PFSK-1 (cell line): ENCODE results near the gene VARS1.

Experiments used
- FOXP2 ChIP-seq: optimal IDR thresholded peaks from 2 replicates; pipeline ENCODE3; 2011; ENCODE audit warnings: borderline replicate concordance, control low read depth, inconsistent platforms; ENCODE audit not compliant: insufficient read depth; ENCODE audit errors: extremely low read length, extremely low read depth
- POLR2AphosphoS5 ChIP-seq: IDR thresholded peaks from 2 replicates; pipeline ENCODE4 v1.6.1; 2012; ENCODE audit warnings: low read depth, mild to moderate bottlenecking, control low read depth, low read length, moderate library complexity
- SIN3A ChIP-seq: IDR thresholded peaks from 2 replicates; pipeline ENCODE4 v1.6.1; 2012; ENCODE audit warnings: mild to moderate bottlenecking, low read length, moderate library complexity, borderline replicate concordance; ENCODE audit not compliant: insufficient read depth
- TAF1 ChIP-seq: IDR thresholded peaks from 2 replicates; pipeline ENCODE4 v1.6.1; 2012; ENCODE audit warnings: low read length, control low read depth, borderline replicate concordance; ENCODE audit not compliant: insufficient read depth
- TF ChIP-seq, protein P1 (sequence below), 2 experiments: IDR thresholded peaks; 2 replicates each; pipeline versions ENCODE4 v1.6.1 to v1.8.0; 2011 to 2012; ENCODE audit warnings: low read depth in 2 of 2, low read length in 2 of 2, control low read depth in 1 of 2, inconsistent platforms in 1 of 2, mild to moderate bottlenecking in 1 of 2, moderate library complexity in 1 of 2; ENCODE audit not compliant: insufficient read depth in 1 of 2

Gene VARS1

DNA sequence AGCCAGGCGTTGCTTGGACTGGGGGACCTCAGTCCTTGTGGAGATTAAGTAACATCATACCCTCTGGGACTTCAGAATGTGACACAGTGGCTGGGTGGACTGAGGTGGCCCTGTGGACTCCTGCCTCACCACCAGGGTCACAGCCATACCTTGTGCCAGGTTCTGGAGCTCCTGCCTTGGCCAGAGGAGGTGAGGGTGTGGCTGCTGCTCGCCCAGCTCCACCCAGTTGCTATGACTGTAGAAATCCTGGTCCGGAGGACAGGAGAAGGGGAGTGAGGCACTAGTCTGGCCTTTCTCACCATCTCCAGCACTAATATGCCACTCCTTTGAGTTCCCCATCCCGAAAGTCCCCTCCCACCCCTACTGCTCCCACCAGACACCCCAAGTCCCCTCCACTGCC lies 20.4 kb downstream of the VARS1 start:
- TF ChIP-seq SIN3A (no peak), FOXP2 (no peak)
- TF ChIP-seq, protein P1, sequence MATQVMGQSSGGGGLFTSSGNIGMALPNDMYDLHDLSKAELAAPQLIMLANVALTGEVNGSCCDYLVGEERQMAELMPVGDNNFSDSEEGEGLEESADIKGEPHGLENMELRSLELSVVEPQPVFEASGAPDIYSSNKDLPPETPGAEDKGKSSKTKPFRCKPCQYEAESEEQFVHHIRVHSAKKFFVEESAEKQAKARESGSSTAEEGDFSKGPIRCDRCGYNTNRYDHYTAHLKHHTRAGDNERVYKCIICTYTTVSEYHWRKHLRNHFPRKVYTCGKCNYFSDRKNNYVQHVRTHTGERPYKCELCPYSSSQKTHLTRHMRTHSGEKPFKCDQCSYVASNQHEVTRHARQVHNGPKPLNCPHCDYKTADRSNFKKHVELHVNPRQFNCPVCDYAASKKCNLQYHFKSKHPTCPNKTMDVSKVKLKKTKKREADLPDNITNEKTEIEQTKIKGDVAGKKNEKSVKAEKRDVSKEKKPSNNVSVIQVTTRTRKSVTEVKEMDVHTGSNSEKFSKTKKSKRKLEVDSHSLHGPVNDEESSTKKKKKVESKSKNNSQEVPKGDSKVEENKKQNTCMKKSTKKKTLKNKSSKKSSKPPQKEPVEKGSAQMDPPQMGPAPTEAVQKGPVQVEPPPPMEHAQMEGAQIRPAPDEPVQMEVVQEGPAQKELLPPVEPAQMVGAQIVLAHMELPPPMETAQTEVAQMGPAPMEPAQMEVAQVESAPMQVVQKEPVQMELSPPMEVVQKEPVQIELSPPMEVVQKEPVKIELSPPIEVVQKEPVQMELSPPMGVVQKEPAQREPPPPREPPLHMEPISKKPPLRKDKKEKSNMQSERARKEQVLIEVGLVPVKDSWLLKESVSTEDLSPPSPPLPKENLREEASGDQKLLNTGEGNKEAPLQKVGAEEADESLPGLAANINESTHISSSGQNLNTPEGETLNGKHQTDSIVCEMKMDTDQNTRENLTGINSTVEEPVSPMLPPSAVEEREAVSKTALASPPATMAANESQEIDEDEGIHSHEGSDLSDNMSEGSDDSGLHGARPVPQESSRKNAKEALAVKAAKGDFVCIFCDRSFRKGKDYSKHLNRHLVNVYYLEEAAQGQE (IDR thresholded peaks at IDR 0.05; ENCODE audit: insufficient read depth in 1 of 2, low read depth in 2 of 2, low read length in 2 of 2), result no peak

DNA sequence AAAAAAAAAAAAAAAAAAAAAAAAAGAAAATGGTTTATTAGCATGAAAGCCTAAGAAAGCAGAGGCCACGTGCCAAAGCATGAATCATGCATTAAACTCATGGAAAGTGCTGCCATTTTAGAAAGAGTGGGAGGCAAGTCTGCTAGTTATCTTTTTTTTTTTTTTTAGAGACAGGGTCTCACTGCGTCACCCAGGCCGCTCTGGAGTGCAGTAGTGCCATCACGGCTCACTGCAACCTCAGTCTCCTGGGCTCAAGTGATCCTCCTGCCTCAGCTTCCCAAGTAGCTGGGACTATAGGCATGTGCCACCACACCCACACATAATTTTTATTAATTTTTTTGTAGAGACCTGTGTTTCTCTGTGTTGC lies 23.6 kb downstream of the VARS1 start:
- no peak for TF ChIP-seq FOXP2

DNA sequence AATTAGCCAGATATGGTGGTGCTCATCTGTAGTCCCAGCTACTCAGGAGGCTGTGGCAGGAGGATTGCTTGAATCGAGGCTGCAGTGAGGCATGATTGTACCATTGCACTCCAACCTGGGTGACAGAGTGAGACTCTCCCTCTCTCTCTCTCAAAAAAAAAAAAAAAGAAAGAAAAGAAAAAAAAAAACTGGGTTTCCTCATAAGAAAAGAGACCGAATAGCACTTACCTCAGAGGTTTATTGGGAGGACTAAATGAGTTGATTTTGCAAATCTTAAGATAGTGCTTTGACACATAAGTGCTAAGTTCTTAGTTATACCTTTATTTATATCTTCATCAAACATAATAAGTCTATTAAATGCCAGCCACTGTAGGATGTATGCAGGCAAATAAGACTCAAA lies 24.7 kb downstream of the VARS1 start:
- no peak for TF ChIP-seq SIN3A
- TF ChIP-seq FOXP2, result no peak
- TF ChIP-seq, protein P1 (IDR thresholded peaks at IDR 0.05; ENCODE audit: insufficient read depth in 1 of 2, low read depth in 2 of 2, low read length in 2 of 2), result no peak
- TF ChIP-seq TAF1, result no peak
- no peak for TF ChIP-seq POLR2AphosphoS5

DNA sequence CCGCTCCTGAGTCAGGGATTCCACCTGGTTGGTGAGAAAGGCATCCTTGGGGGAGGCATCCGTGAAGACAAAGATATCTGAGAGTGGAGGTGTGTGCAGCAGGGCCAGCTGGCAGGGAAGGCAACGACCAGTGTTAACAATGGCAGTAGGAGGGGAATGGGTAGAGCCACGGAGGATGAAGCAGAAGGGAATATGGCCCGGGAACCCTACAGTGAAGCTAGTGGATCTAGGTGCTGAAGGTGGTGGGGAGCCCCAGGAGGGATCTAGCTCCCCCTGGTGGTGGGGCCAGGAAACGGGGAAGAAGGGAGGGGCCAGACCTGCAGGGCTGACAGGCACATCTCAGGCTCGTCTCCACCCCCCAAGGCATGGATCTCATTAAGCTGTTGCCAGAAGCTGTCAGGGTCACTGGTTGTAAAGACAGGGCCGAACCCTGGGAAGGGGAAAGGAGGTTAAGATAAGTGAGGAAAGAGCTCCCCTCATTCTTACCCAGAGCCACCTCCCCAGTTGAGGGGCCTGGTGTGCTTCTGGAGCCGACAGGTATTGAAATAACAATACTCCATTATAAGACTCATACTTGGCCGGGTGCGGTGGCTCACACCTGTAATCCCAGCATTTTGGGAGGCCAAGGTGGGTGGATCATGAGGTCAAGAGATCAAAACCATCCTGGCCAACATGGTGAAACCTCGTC lies 25.7 kb downstream of the VARS1 start:
- no peak for TF ChIP-seq TAF1
- TF ChIP-seq, protein P1 (IDR thresholded peaks at IDR 0.05; ENCODE audit: insufficient read depth in 1 of 2, low read depth in 2 of 2, low read length in 2 of 2), result no peak
- TF ChIP-seq POLR2AphosphoS5, result no peak
- TF ChIP-seq FOXP2, result no peak
- no peak for TF ChIP-seq SIN3A

DNA sequence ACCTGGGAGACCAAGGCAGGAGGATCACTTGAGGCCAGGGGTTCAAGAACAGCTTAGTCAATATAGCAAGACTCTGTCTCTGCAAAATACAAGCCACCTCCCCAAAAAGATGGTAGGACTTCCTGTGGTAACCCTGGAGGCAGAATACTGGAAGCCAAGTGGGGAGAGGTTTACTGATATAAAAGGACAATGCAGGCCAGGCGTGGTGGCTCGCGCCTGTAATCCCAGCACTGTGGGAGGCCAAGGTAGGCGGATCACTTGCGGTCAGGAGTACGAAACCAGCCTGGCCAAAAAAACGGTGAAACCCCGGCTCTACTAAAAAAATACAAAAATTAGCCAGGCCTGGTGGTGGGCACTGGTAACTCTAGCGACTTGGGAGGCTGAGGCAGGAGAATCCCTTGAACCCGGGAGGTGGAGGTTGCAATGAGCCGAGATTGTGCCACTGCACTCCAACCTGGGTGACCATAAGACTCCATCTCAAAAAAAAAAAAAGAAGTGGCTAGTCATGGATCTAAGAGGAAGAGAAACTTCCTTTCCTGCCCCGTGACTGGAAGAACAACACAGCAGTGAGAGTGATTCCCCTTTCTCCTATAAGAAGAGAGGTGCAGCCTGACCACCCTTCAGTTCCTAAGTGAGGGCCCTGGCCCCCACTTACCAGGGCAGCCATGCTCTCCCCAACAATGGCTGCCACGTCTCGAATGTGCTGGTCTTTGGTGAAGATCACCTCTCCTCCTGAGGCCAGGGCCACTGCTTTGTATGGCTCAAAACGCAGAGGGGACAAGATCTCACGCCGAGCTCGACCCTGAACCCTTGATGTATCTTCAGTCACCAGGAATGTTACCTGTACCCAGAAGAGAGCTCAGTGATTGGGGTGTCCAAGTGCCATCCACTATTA lies 26.9 kb downstream of the VARS1 start:
- TF ChIP-seq POLR2AphosphoS5 (no peak), FOXP2 (no peak), TAF1 (no peak), SIN3A (no peak)
- TF ChIP-seq, protein P1 (IDR thresholded peaks at IDR 0.05; ENCODE audit: insufficient read depth in 1 of 2, low read depth in 2 of 2, low read length in 2 of 2), result no peak
